Measurements from ENCODE around the gene DGCR8.

DGCR8 gene

GRCh38 chr22:20068640-20069039 is 11.4 kb upstream of the DGCR8 start:
- DNase-seq = no peak

DNA sequence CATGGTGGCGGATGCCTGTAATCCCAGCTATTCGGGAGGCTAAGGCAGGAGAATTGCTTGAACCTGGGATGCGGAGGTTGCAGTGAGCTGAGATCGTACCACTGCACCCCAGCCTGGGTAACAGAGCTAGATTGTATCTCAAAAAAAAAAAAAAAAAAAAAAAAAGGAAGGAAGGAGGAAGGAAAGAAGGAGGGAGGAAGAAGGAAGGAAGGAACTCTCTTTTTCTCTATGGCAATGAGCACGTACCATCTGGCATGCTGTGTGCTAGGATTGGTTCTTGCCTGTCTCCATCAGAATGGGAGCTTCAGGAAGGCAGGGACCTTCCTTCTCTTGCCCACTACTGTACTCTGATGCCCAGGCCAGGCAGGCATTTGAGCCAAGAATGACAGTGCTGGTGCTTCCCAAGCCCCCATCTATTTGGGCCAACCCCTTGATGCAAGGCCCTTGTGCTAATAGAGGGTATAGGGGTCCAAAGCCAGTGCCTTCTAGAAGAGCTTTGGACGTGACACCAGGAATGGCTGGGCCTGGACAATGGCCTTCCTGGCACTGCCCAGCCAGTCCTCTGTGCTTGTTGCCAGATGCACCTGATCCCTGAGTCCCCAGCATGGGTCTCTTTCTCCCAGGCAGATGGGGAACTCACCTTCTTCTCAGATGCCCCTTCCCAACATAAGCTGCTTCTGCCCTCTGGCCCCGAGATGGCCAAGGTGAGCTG is 10.6 kb upstream of the DGCR8 start:
- no peak for DNase-seq

- no peak for DNase-seq
These were observed 8.5 kb upstream of the DGCR8 start for GRCh38 chr22:20071524-20071972.

- no peak for DNase-seq
These were observed 3.3 kb upstream of the DGCR8 start for GRCh38 chr22:20076627-20077172.

- DNase-seq = peak; percentile 50
These were observed 369 bp downstream of the DGCR8 start for GRCh38 chr22:20080445-20080775.

GRCh38 chr22:20080776-20081654 is 974 bp downstream of the DGCR8 start:
- no peak for DNase-seq

DNA sequence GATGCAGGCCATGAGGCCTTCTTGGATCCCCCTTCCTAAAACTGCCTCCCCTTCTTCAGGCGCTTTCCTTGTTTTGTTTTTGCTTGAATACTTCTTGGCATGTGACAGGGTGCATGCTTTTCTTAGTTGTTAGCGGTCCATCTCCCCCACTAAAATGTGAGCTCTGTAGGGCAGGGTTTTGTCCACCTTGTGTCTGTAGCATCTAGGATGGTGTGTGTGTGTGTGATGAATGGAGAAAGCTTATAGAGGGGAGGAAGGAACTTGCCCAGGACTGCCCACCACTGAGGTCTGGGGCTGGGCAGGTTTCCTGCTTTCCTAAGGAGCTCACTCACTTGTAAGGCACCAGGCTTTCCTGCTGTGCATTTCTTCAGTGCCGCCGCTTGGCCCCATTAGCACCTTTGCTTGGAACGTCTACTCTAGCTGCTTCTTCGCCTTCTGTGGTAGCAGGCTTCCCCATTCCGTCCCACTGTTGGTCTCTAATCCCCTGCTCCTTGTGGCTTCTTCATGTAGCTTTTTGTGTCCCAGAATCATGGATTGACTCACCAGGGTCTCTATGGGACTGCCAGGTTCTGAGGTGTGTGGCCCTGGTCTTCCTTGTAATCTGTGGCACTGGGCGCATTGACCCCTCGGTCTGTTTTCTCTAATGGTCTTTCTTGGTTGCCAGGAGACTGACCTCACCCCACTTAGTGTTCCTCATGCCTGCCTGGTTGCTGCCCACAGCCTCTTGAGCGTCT is 3.3 kb downstream of the DGCR8 start:
- DNase-seq = no peak

DNA sequence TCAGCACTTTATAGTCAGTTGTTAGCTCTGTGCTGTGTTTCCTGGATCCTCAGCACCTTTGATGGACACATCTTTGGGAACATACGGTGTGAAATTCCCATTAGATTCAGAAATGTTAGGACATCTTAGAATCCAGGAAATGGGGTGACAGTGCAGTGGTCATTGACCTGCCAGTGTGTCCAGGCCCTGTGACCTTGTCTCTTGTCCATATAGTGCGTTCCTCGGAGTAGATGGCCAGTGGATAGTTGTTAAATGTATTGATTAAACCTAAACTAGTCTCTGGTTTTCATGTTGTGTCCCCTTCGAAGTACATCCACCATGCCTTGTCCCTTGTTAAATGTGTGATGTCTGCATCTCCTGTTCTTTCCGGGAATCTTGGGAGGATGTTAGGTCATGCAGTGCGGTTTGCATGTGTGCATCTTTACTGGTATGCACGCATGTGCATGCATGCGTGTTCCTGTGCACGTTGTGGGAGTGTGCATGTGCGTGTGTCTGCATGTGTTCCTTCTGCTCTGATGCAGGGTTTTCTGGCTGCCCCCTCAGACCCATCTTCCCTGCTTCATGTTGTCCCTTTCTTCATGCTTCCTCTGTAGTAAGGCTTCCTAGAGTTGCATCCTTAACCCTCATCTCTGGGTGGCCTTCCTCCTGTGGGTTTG is 4.0 kb downstream of the DGCR8 start:
- DNase-seq = no peak

GRCh38 chr22:20084547-20085413 is 4.7 kb downstream of the DGCR8 start:
- no peak for DNase-seq

GRCh38 chr22:20085651-20086050 is 5.6 kb downstream of the DGCR8 start:
- no peak for DNase-seq

- no peak for DNase-seq
These were observed 6.1 kb downstream of the DGCR8 start for GRCh38 chr22:20086101-20086599.

DNA sequence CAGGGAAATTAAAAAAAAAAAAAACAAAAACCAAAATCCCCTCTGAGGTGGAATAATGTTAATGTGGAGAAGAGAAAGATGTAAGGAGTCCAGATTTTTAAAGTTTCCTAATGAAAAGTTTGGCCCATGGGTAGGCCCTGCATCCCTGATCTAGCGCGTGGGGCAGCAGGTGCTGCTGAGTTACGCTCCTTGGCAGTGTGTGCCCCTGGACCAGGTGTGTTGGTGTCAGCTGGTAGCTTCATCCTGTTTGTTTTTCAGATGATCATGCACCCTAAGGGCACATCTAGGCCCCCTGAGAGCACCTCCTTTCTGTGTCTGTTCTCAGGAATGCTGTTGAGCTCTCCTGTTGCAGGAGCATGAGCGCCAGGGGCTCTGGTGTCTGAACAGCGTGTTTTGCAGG is 6.7 kb downstream of the DGCR8 start:
- no peak for DNase-seq

GRCh38 chr22:20087319-20088262 is 7.5 kb downstream of the DGCR8 start:
- no peak for DNase-seq

DNA sequence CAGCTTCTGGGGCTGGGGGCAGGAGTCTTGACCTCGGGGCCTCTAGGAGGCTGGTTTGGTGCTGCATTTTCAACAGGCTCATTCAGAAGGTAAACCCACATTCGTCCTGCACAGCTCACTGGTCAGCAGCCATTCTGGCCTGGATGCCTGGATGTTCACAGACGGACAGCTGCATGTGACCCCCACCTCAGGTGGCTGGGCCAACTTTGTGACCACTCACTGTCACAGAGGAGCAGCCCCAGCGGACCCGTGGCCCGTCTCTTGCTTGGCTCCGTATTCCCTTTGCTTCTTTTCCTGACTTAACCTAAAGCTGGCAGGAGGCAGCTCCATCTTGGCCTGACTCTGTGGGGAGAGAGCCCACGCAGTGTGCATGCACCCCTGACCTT is 8.2 kb downstream of the DGCR8 start:
- no peak for DNase-seq

- DNase-seq = no peak
These were observed 9.4 kb downstream of the DGCR8 start for GRCh38 chr22:20089226-20089976.

DNA sequence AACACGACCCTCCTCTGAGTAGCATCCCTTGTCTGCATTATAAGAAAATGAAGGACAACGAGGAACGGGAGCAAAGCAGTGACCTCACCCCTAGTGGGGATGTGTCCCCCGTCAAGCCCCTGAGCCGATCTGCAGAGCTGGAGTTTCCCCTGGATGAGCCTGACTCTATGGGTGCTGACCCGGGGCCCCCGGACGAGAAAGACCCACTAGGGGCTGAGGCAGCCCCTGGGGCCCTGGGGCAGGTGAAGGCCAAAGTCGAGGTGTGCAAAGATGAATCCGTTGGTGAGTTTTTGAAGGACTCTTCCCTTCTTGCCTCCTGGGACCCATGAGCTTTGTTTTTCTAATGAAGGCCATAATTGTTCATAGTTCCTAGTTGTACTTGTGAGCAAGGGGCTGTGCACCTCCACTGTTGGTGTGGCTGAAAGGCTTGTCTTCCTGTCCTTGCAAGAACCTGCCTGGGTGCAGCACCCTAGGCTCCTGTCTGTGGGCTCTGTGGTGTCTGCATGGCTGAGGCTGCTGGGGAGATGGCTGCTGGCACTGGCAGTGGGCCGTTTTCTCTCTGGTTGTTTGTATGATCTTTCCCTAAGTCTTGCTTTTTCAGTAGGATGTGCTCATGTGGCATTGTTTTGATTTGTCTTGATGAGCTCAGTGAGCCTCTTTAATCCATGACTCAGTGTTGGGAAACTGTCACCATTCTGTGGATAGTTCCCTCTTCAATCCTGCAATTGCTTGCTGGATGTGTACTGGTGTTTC is 10.1 kb downstream of the DGCR8 start:
- DNase-seq = no peak

GRCh38 chr22:20090730-20091240 is 10.7 kb downstream of the DGCR8 start:
- no peak for DNase-seq

DNA sequence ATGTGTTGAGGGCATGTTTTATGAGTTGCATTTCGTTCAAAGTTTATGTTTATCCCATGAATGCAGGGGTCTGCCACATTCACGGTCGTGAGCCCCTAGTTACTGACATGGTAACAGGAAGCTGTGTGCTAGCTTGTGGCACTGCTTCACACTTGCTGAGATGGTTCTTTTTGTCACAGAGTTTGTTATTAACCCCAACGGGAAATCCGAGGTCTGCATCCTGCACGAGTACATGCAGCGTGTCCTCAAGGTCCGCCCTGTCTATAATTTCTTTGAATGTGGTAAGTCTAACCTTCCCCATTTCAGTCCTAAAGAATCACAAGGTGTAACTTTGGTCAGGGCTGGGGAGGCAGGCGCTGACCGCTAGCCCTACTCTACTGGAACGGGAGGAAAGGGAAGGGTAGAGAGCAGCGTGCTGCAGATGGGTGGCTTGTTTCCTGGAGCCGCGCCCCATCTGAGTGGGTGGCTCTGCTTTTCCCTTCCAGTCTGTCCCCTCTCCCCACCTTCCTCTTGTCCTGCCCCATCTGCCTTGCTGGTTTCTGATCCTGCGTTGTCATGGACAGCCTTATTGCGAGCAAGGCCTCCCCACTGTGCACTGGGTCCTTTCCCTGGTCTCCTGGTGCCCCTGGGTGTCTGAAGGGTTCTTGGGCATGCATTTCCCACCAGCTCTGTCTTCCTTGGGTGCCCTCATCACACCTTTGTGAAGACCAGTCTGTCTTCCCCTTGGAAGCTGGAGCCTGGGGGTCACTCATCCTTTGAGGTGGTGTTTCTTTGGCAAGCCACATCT is 11.8 kb downstream of the DGCR8 start:
- no peak for DNase-seq
